A673 (cell line): ENCODE data around the gene SCGB2A2. TPM values are rescaled to one million over a fixed set of nuclear protein-coding genes. Genes with fewer than 3 reads are reported as not detected.

Source experiments
- Bru-seq: library from RNA; stranded (reverse); fragments of 400-500 nt; gene quantifications from one replicate; lab custom pipeline; 2021; lab: Mats Ljungman, UMichigan
- BruChase-seq, 2 experiments: library from RNA; stranded (reverse); fragments of 400-500 nt; gene quantifications; one replicate each; lab custom pipeline; 2021; lab: Mats Ljungman, UMichigan
- BruUV-seq: library from RNA; stranded (reverse); fragments of 400-500 nt; replicated peaks from 2 replicates; lab custom pipeline; 2021; lab: Mats Ljungman, UMichigan
- CTCF ChIA-PET: fragments of 300-600 bp; sonication (Branson Sonifier 250); formaldehyde crosslinking; loops from one replicate; lab custom pipeline; 2022; ENCODE audit warnings: antibody characterized with exemption; lab: Charles Lee
- POLR2A ChIA-PET: fragments of 300-600 bp; sonication (Branson Sonifier 250); formaldehyde crosslinking; loops from one replicate; lab custom pipeline; 2022; ENCODE audit warnings: antibody characterized with exemption; ENCODE audit not compliant: low non-redundant PET; lab: Charles Lee
- DNase-seq: peaks from one replicate; pipeline ENCODE4 v3.0.0-alpha.2; 2015; ENCODE audit warnings: low spot score
- H3K27ac ChIP-seq: fragments of 200-600 bp; sonication (generic); 2 replicates; pipeline ENCODE4 v1.5.1; 2016; ENCODE audit warnings: mixed run types, low read depth, mild to moderate bottlenecking, mixed read lengths, antibody characterized with exemption, low read length; ENCODE audit not compliant: poor library complexity, severe bottlenecking
- H3K27me3 ChIP-seq: fragments of 200-600 bp; sonication (generic); replicated peaks from 2 replicates; pipeline ENCODE4 v1.6.1; 2017; ENCODE audit warnings: mixed run types, low read depth, mild to moderate bottlenecking, mixed read lengths, antibody characterized with exemption, low read length; ENCODE audit not compliant: insufficient read depth, poor library complexity
- H3K36me3 ChIP-seq: fragments of 200-600 bp; sonication (generic); 2 replicates; pipeline ENCODE4 v1.6.1; 2016; ENCODE audit warnings: mixed run types, mild to moderate bottlenecking, mixed read lengths, antibody characterized with exemption, low read length; ENCODE audit not compliant: insufficient read depth, poor library complexity, severe bottlenecking
- H3K4me1 ChIP-seq: fragments of 200-600 bp; sonication (generic); 2 replicates; pipeline ENCODE4 v1.6.1; 2017; ENCODE audit warnings: mixed run types, mild to moderate bottlenecking, mixed read lengths, antibody characterized with exemption, low read length; ENCODE audit not compliant: insufficient read depth, poor library complexity, severe bottlenecking
- H3K4me3 ChIP-seq: fragments of 200-600 bp; sonication (generic); 2 replicates; pipeline ENCODE4 v1.5.1; 2016; ENCODE audit warnings: low read depth, mixed run types, mild to moderate bottlenecking, mixed read lengths, low read length; ENCODE audit not compliant: poor library complexity, severe bottlenecking
- H3K9me3 ChIP-seq: fragments of 200-600 bp; sonication (generic); 2 replicates; pipeline ENCODE4 v1.6.1; 2016; ENCODE audit warnings: mixed run types, low read depth, mild to moderate bottlenecking, mixed read lengths, antibody characterized with exemption, low read length; ENCODE audit not compliant: poor library complexity, severe bottlenecking
- CTCF ChIP-seq: fragments of 300-800, 200-600 bp; sonication (generic); conservative IDR thresholded peaks from 2 replicates; pipeline ENCODE4 v1.5.1; 2017; ENCODE audit warnings: low read depth, mild to moderate bottlenecking, antibody characterized with exemption, low read length, moderate library complexity, mixed read lengths
- EZH2 ChIP-seq: fragments of 200-600 bp; sonication (generic); IDR thresholded peaks from 2 replicates; pipeline ENCODE4 v1.6.1; 2017; ENCODE audit warnings: borderline replicate concordance, low read depth, mild to moderate bottlenecking, mixed read lengths, antibody characterized with exemption, low read length; ENCODE audit not compliant: poor library complexity, severe bottlenecking
- intact Hi-C: fragments of 100-400 bp; cut with micrococcal nuclease; formaldehyde crosslinking; loops from one replicate; pipeline ENCODE4 v1.10.0; 2022; ENCODE audit not compliant: unreplicated experiment
- long read RNA-seq: library from polyadenylated mRNA; stranded (forward); transcript quantifications from one replicate; pipeline ENCODE4 v2.0.0, GENCODE V29; 2022
- total RNA-seq: library from RNA; stranded (reverse); gene quantifications from 2 replicates; pipeline ENCODE4 v1.2.3, GENCODE V29; 2021

Gene SCGB2A2
- not detected in 2 replicates for total RNA-seq
- not detected for Bru-seq, nascent RNA
- not detected for BruChase-seq, experiment 1, labeled RNA remaining after a 2-hour chase
- not detected for BruChase-seq, experiment 2, labeled RNA remaining after a 6-hour chase
- long read RNA-seq: 0 reads

- no peak within 1 kb of the TSS for H3K4me3 ChIP-seq
- no peak for TF ChIP-seq EZH2
- TF ChIP-seq CTCF: 0 out of 2 replicates have a peak, but pooled peaks have one; percentile 28
- no peak within 1 kb of the TSS for H3K27ac ChIP-seq
- no peak for DNase-seq
- intact Hi-C loops: no loop called here
- no TSS peak for BruUV-seq
- peaks cover 27% of the 10 kb centered on the region for H3K27me3 ChIP-seq
- H3K9me3 ChIP-seq: no peaks in the 10 kb centered on the region
- H3K36me3 ChIP-seq: no peaks in the 10 kb centered on the region
- CTCF ChIA-PET: no interaction called here
- POLR2A ChIA-PET: no interaction called here
- H3K4me1 ChIP-seq: no peaks in the 10 kb centered on the region
Observed at GRCh38 chr11:62269654-62270278, at the start of gene SCGB2A2. SCGB2A2 (plus strand) TSS chr11:62270158; CDS start chr11:62270217, 59 bp downstream.

- POLR2A ChIA-PET: no interaction called here
- intact Hi-C loops: no loop called here
- Histone ChIP-seq H3K27me3 (no peaks in the 10 kb centered on the region), H3K27ac (no peak overlapping the region), H3K4me3 (no peak overlapping the region), H3K4me1 (no peaks in the 10 kb centered on the region), H3K9me3 (peaks cover 17% of the 10 kb centered on the region), H3K36me3 (no peaks in the 10 kb centered on the region)
- TF ChIP-seq CTCF: no peak
- no peak for TF ChIP-seq EZH2
- DNase-seq: no peak
- BruUV-seq: no TSS peak
- CTCF ChIA-PET: no interaction called here
Observed at GRCh38 chr11:62221498-62221897, 48.5 kb upstream of the SCGB2A2 start.

DNA sequence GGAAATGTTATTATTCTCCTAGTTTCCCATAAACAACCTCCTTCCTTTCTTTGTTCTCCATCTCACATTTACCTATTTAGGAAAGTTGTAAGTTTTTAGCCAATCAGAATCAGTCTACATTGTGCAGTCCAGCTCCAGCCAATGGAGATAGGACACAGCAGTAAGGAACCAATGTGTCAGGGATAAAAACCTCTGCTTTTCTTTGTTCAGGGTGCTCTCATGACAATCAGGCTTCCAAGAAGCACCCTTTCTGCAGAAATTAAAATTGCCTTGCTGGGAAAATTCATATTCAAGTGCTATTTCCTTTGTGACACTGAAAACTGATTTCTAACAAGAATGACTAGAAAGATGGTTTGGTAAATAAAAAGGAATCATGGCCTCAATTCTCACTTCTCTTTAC, 46.9 kb upstream of the SCGB2A2 start:
- Histone ChIP-seq H3K9me3 (peaks cover 17% of the 10 kb centered on the region), H3K36me3 (no peaks in the 10 kb centered on the region), H3K4me1 (no peaks in the 10 kb centered on the region), H3K4me3 (no peak overlapping the region), H3K27me3 (no peaks in the 10 kb centered on the region), H3K27ac (no peak overlapping the region)
- no peak for DNase-seq
- TF ChIP-seq EZH2: no peak
- no peak for TF ChIP-seq CTCF
- ChIA-PET POLR2A (no interaction called here), CTCF (no interaction called here)
- no TSS peak for BruUV-seq
- intact Hi-C loops: no loop called here
